Activated CD8-positive, alpha-beta memory T cell treated with anti-CD3 and anti-CD28 coated beads for 48 hours (primary cell): ENCODE measurements around the gene PAPSS1.
"Not testable (repeated sequence)": the region's sequence is repeated elsewhere in the genome, so short reads cannot be mapped to it uniquely, and the experiment has no call there.

Experiments
- DNase-seq, 3 experiments: peaks; one replicate each; pipeline ENCODE4 v3.0.0-alpha.2; 2020; ENCODE audit warnings: low read depth in 2 of 3, low spot score in 2 of 3

PAPSS1 gene

GRCh38 chr4:107719922-107720722 is at the start of gene PAPSS1:
TSS of gene PAPSS1 (minus strand) at chr4:107720234. CDS start at chr4:107720179, 55 bp downstream.
- DNase-seq = peak; percentile 77 to 87 (median 84)

DNA sequence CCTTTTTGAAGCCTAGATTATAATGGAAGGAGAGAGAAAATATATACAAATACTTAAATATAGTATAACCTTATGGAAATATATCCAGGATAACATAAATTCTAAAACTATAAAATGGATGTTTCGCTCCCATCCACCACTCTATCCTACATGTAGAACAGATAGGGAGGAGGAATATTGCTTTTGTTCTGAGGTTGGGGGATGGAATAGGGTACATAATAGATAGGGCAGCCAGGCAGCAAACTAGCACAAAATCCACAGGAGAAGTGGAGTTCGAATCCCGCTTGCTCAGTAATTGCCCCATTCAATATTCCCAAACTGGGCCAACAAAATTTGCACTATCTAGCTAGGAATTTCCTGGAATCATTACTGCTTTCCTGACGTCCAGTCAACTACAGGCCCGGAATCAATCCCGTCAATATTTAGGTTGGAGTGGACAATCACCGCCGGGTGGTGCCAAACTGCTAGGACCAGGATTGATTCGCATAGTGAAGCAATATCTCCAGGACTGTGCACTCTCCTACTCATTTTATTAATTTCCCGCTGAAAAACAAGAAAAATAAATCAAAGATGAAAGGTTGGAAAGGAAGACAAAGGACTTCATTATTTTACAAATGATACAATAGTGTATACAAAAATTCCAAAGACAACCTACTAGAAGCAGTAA is 40.4 kb upstream of the PAPSS1 start:
- DNase-seq = no peak

DNA sequence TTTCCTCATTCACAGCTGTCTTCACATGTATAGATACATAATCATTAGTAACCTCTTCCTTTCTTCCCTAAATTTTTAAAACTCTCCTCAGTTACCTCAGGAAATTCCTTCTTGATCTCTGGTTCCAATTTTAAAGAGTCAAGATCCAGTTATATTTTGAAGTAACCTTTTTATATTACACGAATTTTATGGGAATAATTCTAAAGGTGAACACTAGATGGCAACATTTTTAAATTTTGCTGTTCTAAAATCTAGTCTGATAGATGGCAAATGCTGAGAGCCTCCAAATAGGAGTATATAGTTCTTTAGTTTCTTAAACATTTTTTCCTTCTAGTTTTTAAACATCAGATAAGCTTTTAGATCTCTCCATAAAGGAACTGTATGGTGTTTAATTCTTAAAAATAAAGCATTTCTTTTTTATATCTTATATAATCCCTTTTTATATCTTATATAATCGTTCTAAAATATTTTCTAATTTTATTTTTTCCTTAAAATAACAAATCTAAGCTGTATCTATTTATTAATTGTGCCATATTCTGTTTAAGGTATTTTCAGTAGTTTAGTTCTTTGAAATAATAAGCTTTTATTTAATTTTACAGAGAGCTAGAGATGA is 37.9 kb upstream of the PAPSS1 start:
- DNase-seq = no peak

GRCh38 chr4:107757283-107757682 is 37.2 kb upstream of the PAPSS1 start:
- no peak for DNase-seq

DNA sequence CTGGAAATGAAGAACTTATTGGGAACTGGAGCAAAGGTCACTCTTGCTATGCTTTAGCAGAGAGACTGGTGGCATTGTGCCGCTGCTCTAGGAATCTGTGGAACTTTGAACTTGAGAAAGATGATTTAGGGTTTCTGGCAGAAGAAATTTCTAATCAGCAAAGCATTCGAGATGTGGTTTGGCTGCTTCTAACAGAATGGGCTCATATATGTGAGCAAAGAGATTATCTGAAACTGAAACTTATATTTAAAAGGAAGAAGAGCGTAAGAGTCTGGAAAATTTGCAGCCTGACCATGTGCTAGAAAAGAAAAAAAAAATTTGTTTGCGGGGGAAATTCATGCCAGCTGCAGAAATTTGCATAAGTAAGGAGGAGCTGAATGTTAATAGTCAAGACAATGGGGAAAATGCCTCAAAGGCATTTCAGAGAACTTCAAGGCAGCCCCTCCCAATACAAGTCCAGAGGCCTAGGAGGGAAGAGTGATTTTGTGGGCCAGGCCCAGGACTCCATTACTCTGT is 35.9 kb upstream of the PAPSS1 start:
- no peak for DNase-seq

GRCh38 chr4:107751670-107752069 is 31.6 kb upstream of the PAPSS1 start:
- DNase-seq = no peak

DNA sequence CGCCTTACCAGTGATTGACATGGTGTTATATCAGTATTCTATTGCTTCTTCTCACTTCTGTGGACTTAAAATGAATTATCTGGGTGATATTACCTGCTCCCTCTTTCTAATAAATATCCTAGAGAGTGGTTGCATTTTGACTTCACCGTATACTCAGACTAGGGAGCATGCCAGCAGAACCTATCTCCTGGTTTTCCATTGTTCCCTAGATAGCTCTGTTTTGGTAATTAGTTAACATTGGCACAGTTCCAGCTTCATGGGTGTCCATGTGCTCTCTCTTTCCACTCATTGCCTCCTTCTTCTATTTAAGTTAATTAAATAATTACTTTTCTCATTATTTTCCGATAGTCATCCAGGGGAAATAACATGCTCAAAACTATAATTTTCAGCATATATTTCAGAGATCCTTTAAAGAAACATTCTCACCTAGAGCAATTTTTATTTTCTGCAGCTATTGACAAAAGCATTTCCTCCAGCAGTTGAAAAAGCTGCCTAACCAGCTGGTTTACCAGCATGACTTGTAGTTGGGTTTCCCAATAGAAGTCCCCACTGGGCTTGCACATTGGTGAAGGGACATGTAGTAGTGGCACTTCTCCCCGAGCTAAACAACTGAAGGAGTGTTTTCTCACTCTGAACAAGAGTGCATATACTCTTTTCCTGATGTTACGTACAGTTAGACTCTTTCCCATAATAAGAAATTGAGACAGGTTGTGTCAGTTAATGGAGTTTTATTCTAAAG is 27.9 kb upstream of the PAPSS1 start:
- DNase-seq = no peak

- DNase-seq = no peak
These were observed 26.1 kb upstream of the PAPSS1 start for GRCh38 chr4:107746161-107746560.

GRCh38 chr4:107744532-107744931 is 24.5 kb upstream of the PAPSS1 start:
- no peak for DNase-seq

DNA sequence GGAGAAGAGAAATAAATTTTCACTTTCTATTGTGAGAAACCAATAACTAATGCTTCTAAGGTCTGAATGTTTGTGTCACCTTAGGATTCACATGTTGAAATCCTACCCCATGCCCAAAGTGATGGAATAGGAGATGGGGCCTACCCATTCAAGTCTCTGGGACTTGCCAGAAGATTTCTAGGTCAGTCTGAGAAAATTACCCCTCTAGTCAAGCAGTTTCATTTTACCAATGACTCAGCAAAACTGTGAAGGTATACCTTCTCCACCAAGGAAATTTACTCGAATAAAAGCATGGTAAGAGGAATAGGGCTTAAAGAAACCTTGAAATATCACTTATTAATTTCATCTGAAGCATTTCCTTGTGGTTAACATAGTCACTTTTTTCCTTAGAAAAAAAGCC is 23.5 kb upstream of the PAPSS1 start:
- no peak for DNase-seq

DNA sequence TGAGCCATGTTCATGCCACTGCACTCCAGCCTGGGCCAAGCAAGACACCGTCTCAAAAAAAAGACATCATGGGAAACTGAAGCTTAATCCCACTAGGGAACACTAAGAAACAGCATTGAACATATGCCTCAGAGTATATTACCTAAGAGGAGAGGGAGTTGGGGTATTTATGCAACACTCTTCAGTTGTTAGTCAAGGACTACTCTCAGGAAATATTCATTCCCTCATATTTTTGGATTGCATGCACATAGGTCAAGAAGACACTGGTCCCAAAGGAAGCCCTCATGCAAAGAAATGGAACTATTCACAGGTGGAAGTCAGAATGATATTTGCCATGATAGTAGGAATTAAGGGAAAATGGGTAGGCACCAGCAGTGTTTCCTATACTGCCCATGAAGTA is 22.8 kb upstream of the PAPSS1 start:
- no peak for DNase-seq

GRCh38 chr4:107742196-107742595 is 22.2 kb upstream of the PAPSS1 start:
- DNase-seq = no peak

- no peak for DNase-seq
These were observed 21.1 kb upstream of the PAPSS1 start for GRCh38 chr4:107740950-107741701.

- DNase-seq = no peak
These were observed 20.3 kb upstream of the PAPSS1 start for GRCh38 chr4:107740381-107740780.

- no peak for DNase-seq
These were observed 17.4 kb upstream of the PAPSS1 start for GRCh38 chr4:107737450-107737849.

GRCh38 chr4:107736924-107737448 is 17.0 kb upstream of the PAPSS1 start:
- peak in 1 of 3 experiments; percentile 13 for DNase-seq

- no peak for DNase-seq
These were observed 16.0 kb upstream of the PAPSS1 start for GRCh38 chr4:107736037-107736436.

- no peak for DNase-seq
These were observed 14.1 kb upstream of the PAPSS1 start for GRCh38 chr4:107734120-107734519.

DNA sequence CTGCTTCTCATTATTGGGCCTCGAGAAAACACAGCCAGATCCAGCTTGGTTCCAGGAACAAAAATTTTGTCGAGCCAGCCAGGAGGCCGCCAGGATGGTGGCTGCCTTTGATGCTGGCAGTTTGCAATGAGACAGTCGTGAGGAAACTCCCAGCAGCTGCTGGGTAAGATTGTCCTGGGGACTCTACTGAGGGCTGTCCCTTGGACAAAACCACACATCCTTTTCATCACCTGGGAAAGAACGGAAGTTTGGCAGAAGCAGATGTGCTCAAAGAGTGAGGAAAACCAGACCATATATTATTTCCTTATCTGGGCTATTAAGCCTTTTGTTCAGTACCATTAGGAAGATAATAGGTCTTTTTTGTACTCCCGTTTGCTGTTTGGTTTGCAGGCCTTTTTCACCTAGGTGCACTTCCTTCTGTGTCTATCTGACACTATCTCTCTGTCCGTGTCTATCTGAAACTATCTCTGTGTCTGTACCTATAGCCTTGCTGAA is 13.4 kb upstream of the PAPSS1 start:
- DNase-seq = no peak

- DNase-seq = not testable (repeated sequence)
These were observed 9.0 kb upstream of the PAPSS1 start for GRCh38 chr4:107729050-107729449.
